ENCODE data around the gene HCN2. TPM values are rescaled to one million over a fixed set of nuclear protein-coding genes. Genes with fewer than 3 reads are reported as not detected.

HCN2 gene
- polyA plus RNA-seq, 1 experiment = 1.5 TPM

GRCh38 chr19:554817-555216, 34.9 kb upstream of the HCN2 start:
- ChIA-PET CTCF (interaction anchor here (0.6 to 2.0 kb wide), 3 partner anchors 12 to 22 kb away, joined by 3 to 7 read pairs (median 3); no protein-coding TSS in a partner anchor), POLR2A (no interaction called here)
- Histone ChIP-seq H3K36me3 (ENCODE audit: control insufficient read depth, insufficient read depth, low read length) (no peaks in the 10 kb centered on the region), H3K27me3 (ENCODE audit: control insufficient read depth, insufficient read depth, low read length) (no peaks in the 10 kb centered on the region), H3K4me3 (ENCODE audit: low read depth, low read length) (no peak overlapping the region)
- TF ChIP-seq CTCF (IDR thresholded peaks at IDR 0.05; ENCODE audit: insufficient read depth, low read depth, low read length) = no peak
- no peak for DNase-seq (ENCODE audit: low read depth)

GRCh38 chr19:555474-555808, 34.2 kb upstream of the HCN2 start:
- CTCF ChIA-PET = interaction anchor here (1.1 to 2.0 kb wide), 2 partner anchors 11 to 22 kb away, joined by 3 to 7 read pairs; no protein-coding TSS in a partner anchor

GRCh38 chr19:556611-557382, 32.9 kb upstream of the HCN2 start:
- DNase-seq (ENCODE audit: low read depth) = no peak
- no peak overlapping the region for H3K4me3 ChIP-seq (ENCODE audit: low read depth, low read length)
- POLR2A ChIA-PET = interaction anchor here (0.6 kb wide), 1 partner anchor 243 kb away, joined by 3 read pairs; no protein-coding TSS in a partner anchor
- no peak for TF ChIP-seq CTCF (IDR thresholded peaks at IDR 0.05; ENCODE audit: insufficient read depth, low read depth, low read length)
- no peaks in the 10 kb centered on the region for H3K36me3 ChIP-seq (ENCODE audit: control insufficient read depth, insufficient read depth, low read length)
- CTCF ChIA-PET = interaction anchor here (0.6 to 2.0 kb wide), 2 partner anchors 24 to 27 kb away, joined by 3 to 7 read pairs; no protein-coding TSS in a partner anchor
- no peaks in the 10 kb centered on the region for H3K27me3 ChIP-seq (ENCODE audit: control insufficient read depth, insufficient read depth, low read length)

More at GRCh38 chr19:555474-555808, 34.2 kb upstream of the HCN2 start:
- no peaks in the 10 kb centered on the region for H3K36me3 ChIP-seq (ENCODE audit: control insufficient read depth, insufficient read depth, low read length)
- no peak for TF ChIP-seq CTCF (IDR thresholded peaks at IDR 0.05; ENCODE audit: insufficient read depth, low read depth, low read length)
- DNase-seq (ENCODE audit: low read depth) = no peak
- no peak overlapping the region for H3K4me3 ChIP-seq (ENCODE audit: low read depth, low read length)
- H3K27me3 ChIP-seq (ENCODE audit: control insufficient read depth, insufficient read depth, low read length) = no peaks in the 10 kb centered on the region
- POLR2A ChIA-PET = no interaction called here

- no peak for DNase-seq (ENCODE audit: low read depth)
- Histone ChIP-seq H3K36me3 (ENCODE audit: control insufficient read depth, insufficient read depth, low read length) (no peaks in the 10 kb centered on the region), H3K4me3 (ENCODE audit: low read depth, low read length) (no peak overlapping the region), H3K27me3 (ENCODE audit: control insufficient read depth, insufficient read depth, low read length) (no peaks in the 10 kb centered on the region)
- ChIA-PET CTCF (interaction anchor here (1.1 kb wide), 1 partner anchor 26 kb away, joined by 3 read pairs; no protein-coding TSS in a partner anchor), POLR2A (no interaction called here)
- no peak for TF ChIP-seq CTCF (IDR thresholded peaks at IDR 0.05; ENCODE audit: insufficient read depth, low read depth, low read length)
These were observed 30.8 kb upstream of the HCN2 start for GRCh38 chr19:558770-559439.

- Histone ChIP-seq H3K27me3 (ENCODE audit: control insufficient read depth, insufficient read depth, low read length) (no peaks in the 10 kb centered on the region), H3K36me3 (ENCODE audit: control insufficient read depth, insufficient read depth, low read length) (no peaks in the 10 kb centered on the region), H3K4me3 (ENCODE audit: low read depth, low read length) (no peak overlapping the region)
- CTCF ChIA-PET = interaction anchor here (1.5 kb wide), 1 partner anchor 28 kb away, joined by 3 read pairs; no protein-coding TSS in a partner anchor
- POLR2A ChIA-PET = no interaction called here
- DNase-seq (ENCODE audit: low read depth) = no peak
- TF ChIP-seq CTCF (IDR thresholded peaks at IDR 0.05; ENCODE audit: insufficient read depth, low read depth, low read length) = no peak
These were observed 29.6 kb upstream of the HCN2 start for GRCh38 chr19:560121-560520.

Data from BJ (cell line).